ENCODE data around the gene UNC13B.

Gene UNC13B

GRCh38 chr9:35225677-35226076, 63.9 kb downstream of the UNC13B start:
- no peak overlapping the region for H3K4me3 ChIP-seq (ENCODE audit: low read depth, low read length)
- TF ChIP-seq CTCF (IDR thresholded peaks at IDR 0.05; ENCODE audit: low read depth, low read length), result no peak
- DNase-seq (ENCODE audit: low read depth, low spot score), result no peak
- in situ Hi-C loops (cut with HindIII; ENCODE audit: low sequenced_read_pairs), result no loop called here

GRCh38 chr9:35226651-35227050, 64.8 kb downstream of the UNC13B start:
- in situ Hi-C loops (cut with HindIII; ENCODE audit: low sequenced_read_pairs), result no loop called here
- H3K4me3 ChIP-seq (ENCODE audit: low read depth, low read length), result no peak overlapping the region
- no peak for DNase-seq (ENCODE audit: low read depth, low spot score)
- no peak for TF ChIP-seq CTCF (IDR thresholded peaks at IDR 0.05; ENCODE audit: low read depth, low read length)

- in situ Hi-C loops (cut with HindIII; ENCODE audit: low sequenced_read_pairs), result no loop called here
- TF ChIP-seq CTCF (IDR thresholded peaks at IDR 0.05; ENCODE audit: low read depth, low read length), result no peak
- H3K4me3 ChIP-seq (ENCODE audit: low read depth, low read length), result no peak overlapping the region
- no peak for DNase-seq (ENCODE audit: low read depth, low spot score)
Measured at GRCh38 chr9:35227284-35227683, 65.5 kb downstream of the UNC13B start.

- in situ Hi-C loops (cut with HindIII; ENCODE audit: low sequenced_read_pairs), result no loop called here
- DNase-seq (ENCODE audit: low read depth, low spot score), result no peak
- H3K4me3 ChIP-seq (ENCODE audit: low read depth, low read length), result no peak overlapping the region
- TF ChIP-seq CTCF (IDR thresholded peaks at IDR 0.05; ENCODE audit: low read depth, low read length), result no peak
Measured at GRCh38 chr9:35229066-35229778, 67.4 kb downstream of the UNC13B start.

- no peak for DNase-seq (ENCODE audit: low read depth, low spot score)
- TF ChIP-seq CTCF (IDR thresholded peaks at IDR 0.05; ENCODE audit: low read depth, low read length), result no peak
- no peak overlapping the region for H3K4me3 ChIP-seq (ENCODE audit: low read depth, low read length)
- in situ Hi-C loops (cut with HindIII; ENCODE audit: low sequenced_read_pairs), result no loop called here
Measured at GRCh38 chr9:35229779-35230143, 68.0 kb downstream of the UNC13B start.

GRCh38 chr9:35232867-35233544, 71.2 kb downstream of the UNC13B start:
- no peak for TF ChIP-seq CTCF (IDR thresholded peaks at IDR 0.05; ENCODE audit: low read depth, low read length)
- in situ Hi-C loops (cut with HindIII; ENCODE audit: low sequenced_read_pairs), result no loop called here
- no peak for DNase-seq (ENCODE audit: low read depth, low spot score)
- no peak overlapping the region for H3K4me3 ChIP-seq (ENCODE audit: low read depth, low read length)

Data from astrocyte of the spinal cord (primary cell).